Sigmoid colon (tissue), 4 donors: ENCODE results near the gene AATK.

Source experiments
- CTCF ChIP-seq, 4 experiments: fragments of 450-650 bp in 3 of 4; fragments of 200-600 bp in 1 of 4; IDR thresholded peaks; one replicate each; pipeline ENCODE4 v1.5.1; 2016 to 2019; ENCODE audit warnings: antibody characterized with exemption in 4 of 4, mild to moderate bottlenecking in 3 of 4, moderate library complexity in 2 of 4
- EP300 ChIP-seq, 4 donors: sonication (generic); formaldehyde crosslinking; IDR thresholded peaks; one replicate each; pipeline ENCODE4 v1.6.1; 2017; ENCODE audit warnings: antibody characterized with exemption in 4 of 4
- POLR2AphosphoS5 ChIP-seq, 4 donors: sonication (generic); formaldehyde crosslinking; IDR thresholded peaks; one replicate each; pipeline ENCODE4 v1.6.1; 2017; ENCODE audit warnings: antibody characterized with exemption in 4 of 4

GRCh38 chr17:81202318-81202717, 36.3 kb upstream of the AATK start:
- TF ChIP-seq CTCF (IDR thresholded peaks at IDR 0.05) (no peak), EP300 (IDR thresholded peaks at IDR 0.05) (no peak), POLR2AphosphoS5 (IDR thresholded peaks at IDR 0.05) (no peak)
